Hindlimb muscle (tissue), 1 donor: ENCODE data around the gene PSORS1C1. TPM values are rescaled to one million over a fixed set of nuclear protein-coding genes. Genes with fewer than 3 reads are reported as not detected.

ENCODE experiments used
- DNase-seq: peaks from one replicate; pipeline ENCODE4 v3.0.0-alpha.2; 2013
- polyA plus RNA-seq: library from polyadenylated mRNA; unstranded; fragments of 120-200 nt; gene quantifications from one replicate; pipeline ENCODE4 v1.2.1, GENCODE V29; 2013; ENCODE audit not compliant: insufficient read length

Gene PSORS1C1
- polyA plus RNA-seq, 1 donor: 0.85 TPM

DNA sequence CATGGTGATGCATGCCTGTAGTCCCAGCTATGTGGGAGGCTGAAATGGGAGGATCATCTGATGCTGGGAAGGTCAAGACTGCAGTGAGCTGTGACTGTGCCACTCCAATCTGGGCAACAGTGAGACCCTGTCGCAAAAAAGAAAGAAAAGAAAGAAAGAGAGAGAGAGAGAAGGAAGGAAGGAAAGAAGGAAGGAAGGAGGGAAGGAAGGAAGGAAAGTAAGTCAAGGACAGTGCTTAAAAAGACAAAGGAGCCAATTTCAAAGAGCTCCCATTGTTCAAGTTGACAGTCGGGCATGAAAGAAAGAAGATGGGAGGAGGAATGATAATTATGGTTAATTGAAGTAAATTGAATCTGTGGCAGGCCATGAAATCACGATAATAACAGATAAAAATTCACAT lies 18.4 kb upstream of the PSORS1C1 start:
- DNase-seq: no peak

DNA sequence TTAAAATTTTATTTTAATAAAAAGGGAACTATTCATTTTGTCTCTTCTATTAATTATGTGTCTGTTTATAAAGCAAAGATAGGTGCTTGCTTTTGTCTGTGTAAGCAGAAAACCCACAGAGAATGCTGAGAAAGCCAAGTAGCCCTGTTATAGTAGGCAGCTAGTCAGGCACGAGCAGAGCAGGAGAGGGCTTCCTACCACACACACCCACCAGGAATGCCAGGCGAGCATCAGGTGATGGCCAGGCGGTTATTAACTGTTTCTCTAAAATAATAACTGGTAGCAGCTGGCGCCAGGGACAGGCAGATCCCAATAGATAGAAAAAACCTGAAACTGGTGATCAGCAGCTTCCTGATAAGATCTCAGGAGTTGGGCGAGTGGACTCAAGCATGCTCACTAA lies 17.9 kb upstream of the PSORS1C1 start:
- no peak for DNase-seq

DNA sequence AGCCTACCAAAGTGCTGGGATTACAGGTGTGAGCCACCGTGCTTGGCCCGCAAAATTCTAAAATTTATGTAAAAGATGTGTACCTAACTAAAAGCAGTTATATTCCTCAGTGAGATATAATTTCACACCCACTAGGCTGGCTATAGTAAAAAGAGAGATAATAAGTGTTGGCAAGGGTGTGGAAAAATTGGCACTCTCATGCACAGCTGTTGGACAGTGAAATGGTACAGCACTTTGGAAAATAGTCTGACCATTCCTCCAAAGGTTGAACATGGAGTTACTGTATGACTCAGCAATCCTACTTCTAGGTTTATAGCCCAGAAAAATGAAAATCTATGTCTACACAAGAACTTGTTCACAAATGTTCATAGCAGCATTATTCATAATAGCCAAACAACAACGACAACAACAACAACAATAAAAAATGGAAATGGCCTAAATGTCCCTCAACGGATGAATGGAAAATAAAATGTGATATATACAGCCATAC lies 16.1 kb upstream of the PSORS1C1 start:
- DNase-seq: no peak

DNA sequence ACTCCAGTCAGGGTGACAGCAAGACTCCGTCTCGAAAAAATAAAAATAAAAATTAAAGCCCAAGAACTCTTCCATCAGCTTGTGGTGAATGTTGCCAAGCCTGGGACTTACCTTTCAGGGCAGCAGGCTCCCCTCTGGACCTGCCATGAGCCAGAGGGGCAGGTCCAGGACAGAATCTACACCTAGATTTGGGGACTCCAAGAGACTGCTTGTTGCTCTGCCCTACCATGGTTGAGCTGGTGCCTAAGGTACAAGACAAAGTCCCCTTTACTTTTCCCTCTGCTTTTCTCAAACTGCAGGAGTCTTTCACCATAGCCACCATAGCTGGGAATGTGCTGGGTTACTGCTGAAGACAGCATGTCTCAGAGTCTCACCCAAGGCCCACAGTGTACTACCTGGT lies 11.5 kb upstream of the PSORS1C1 start:
- DNase-seq: no peak

DNA sequence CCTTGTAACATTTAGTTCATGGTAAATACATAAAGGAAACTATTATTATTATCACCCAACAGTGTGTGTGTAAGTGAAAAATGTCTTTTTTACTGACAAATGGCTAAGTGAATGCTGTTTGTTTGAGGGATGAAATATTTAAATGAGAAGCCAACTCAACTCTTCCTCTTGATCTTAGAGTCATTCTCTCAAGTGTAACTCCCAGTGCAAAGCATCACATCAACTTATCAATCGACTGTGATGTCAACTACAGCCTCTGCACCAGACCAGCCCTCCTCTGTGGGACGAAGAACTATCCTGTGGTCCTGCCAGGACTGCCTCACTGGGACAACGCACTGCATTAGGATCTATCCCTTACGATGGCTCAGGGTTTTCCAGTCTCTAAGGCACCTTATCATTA lies 7.5 kb upstream of the PSORS1C1 start:
- no peak for DNase-seq

DNA sequence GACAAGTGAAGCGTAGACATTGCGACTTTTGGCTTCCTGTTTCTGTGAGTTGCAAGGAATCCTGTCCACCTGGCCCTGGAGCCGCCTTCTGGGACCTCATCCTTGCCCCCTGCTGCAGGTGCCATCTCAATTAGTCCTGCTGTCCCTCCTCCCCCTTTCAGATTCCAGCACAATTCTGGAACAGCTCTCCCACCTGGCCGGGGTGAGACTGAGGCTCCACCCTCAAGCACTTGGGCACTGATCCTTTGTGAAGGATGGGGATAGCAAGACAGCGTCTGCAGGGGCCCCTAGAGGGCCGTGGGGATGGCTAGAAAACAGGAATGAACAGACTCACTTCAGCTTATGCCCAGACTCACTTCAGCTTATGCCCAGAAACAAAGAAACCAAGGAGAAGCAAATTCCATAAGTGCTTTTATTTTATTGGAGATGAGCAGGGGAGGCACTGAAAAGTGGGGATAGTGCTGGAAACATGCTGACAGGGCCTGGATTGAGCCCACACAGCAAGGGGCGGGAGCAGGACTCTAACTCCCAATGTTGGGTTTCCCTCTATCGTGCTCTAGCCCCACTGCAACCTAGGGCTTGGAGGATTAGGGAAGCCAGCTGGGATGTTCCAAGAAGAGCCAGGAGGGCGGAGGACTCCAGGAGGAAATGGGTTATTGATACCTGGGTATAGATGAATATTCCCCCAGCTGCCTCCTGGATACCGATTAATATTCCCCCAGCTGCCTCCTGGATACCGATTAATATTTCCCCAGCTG lies 3.6 kb upstream of the PSORS1C1 start:
- DNase-seq: no peak

DNA sequence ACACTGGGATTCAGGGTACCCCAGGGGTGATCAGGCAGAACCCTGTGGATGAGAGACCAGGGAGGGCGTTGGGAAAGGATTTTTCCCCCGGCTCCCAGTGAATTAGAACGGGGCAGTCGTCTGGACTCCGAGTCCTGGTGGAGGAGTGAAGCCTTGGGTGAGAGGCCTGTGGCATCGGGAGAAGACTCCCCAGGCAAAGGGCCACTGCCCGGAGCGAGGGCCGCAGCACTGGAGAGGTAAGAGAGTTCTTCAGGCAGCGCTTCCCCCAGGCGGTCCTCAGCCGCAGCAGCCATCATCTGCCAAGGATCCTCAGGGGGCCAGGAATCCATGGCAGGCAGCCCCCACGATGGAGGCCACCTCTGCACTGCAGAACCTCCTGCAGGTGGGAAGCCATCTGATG lies 2.9 kb upstream of the PSORS1C1 start:
- no peak for DNase-seq

DNA sequence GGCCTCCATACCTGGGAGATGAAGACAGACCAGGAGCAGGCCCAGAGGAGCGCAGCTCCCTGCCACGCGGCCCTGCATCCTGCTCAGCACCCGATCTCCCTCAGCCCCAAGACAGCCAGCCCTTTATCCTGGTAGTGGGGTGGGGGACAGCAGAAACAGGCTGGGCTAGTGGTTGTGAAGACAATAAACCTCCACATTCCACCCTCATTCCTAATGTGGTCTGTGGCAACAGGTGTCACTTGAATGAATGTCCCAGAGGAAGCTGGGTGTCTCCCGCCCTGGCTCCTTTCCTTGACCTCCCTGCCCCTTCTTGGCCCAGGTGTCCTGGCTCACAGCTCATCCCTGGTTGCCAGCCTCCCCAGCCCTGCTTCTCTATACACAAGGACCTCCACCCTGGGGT lies 2.1 kb upstream of the PSORS1C1 start, which contains the start of gene C6orf15:
C6orf15 (minus strand) TSS at position 98 of the 400 bp plus-strand sequence; CDS start at position 78, 20 bp downstream.
- no peak for DNase-seq

DNA sequence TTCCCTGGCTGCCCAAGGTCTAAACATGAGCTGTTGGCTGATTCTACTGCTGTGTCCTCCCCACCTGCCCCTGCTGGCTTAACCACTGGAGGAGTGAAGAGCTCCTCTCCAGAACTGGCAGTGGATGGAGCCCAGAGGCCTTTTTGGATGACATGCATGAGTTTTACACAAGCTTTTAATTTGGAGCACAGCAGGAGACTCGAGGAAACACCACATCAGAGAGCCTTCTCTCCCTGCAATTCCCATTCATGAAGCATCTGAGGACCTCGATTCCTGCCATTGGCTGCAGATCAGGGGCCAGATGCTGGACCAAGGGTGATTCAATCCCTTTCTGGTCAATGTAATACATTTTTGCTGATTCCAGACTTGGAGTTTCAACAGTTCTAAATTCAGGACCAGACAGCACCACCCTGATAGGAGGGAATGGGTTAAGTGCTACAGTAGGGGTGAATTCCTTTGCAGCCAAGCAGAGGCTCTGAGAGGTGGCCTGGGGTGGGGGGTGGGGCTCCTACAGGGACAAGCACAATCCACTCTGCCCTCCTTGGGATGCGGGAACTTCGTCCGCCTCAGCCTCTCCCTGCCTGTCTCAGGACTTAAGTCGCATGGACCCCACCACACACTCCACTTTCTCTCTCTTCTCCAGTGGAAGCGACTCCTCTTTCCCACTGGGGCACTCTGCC lies 599 bp upstream of the PSORS1C1 start:
- DNase-seq: no peak

DNA sequence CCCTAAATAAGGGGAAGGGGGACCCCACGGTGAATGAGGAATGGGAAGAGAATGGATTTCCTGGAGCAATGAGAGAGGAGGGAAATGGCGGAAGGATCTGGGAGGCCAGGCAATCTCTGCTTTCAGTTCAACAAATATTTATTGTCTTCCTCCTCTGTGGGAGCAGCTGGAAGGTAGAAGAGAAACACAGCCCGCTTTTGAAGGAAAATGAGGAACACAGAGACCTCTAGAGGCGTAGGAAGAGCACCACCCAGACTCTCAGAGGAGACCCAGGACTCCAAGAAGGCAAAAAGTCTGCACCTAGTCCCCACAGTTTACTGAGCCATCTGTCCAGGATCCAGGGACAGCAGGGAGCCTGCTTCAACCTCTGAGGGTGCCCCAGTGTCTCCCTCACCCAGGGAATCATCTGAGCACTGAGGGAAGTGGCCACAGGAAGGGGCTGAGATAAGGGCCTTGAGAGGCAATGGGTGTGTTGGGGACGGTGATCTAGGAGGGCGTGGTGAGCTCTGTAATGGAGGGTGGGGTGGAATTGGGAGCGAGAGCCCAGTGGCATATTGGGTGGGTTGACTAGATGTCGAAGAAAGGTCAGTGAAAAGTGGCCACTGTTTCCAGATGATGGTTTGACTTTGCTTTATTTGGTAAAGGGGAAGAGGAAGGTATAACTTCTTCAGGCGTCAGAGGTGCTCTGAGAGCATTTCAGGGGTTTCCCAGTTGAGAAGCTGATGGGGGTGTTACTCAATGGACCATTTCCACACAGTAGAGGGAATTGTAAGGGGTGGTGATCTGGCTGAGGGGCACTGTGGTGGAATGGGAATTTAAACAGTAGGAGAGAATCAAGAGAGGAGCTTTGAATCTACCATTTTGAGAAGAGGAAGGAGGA lies 610 bp downstream of the PSORS1C1 start:
- DNase-seq: no peak

DNA sequence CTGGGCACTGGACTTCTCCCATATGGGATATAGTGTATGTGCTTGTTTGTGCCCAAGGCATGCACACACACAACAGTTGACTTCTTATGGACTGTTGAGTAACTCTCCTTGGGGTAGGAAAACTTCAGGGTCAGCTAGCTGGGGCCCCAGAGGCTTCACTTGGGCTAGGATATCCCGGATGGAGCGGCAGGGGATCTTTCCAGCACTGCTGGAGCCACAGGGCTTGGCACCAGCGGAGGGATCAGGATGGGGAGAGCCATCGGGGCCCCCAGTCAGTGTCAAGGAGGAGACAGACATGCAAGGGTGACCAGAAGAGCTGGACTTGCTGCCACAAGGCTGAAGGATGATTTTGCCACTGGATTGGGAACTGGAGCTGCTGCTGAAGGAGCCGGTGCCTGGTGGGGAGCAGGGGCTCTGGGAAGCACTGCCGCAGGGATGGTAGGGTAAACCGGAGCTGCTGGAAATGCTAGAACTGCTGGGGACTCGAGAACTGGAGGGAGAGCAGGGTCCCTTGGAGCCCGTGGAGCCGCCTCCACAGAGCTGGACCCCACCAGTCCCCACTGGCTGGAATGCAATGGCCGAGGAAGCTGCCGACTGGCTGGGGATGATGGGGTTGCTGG lies 1.5 kb downstream of the PSORS1C1 start:
- DNase-seq: no peak

DNA sequence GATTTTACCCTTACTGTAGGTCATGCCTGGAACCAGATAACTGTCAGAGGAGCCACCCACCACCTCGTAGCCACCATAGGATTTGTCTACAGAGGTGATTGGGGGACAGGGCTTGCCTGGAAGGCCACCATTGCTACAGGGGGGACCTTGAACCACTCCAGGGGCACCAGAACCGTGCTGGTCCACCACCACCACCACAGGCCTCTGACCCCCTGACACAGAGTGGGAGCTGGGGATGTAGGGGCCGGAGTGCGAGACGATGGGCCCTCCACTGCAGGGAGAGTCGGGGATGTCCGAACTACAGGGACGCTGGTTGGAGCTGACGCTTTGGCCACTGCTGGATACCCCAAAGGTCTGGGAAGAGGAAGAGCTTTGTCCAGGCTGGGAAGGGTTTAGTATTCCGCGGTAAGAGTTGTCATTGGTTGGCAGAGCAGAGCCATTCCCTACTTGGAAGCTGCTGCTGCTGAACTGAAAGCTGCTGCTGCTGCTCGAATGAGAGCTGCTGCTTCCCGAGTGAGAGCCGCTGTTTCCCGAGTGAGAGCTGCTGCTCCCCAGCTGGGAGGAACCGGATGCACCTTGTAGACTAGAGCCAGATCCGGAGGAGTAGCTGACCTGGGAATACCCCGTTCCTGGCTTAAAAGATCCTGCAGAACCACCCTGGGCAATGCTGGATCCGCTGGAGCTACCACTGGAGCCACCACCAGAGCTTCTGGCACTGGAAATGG lies 2.2 kb downstream of the PSORS1C1 start:
- no peak for DNase-seq

DNA sequence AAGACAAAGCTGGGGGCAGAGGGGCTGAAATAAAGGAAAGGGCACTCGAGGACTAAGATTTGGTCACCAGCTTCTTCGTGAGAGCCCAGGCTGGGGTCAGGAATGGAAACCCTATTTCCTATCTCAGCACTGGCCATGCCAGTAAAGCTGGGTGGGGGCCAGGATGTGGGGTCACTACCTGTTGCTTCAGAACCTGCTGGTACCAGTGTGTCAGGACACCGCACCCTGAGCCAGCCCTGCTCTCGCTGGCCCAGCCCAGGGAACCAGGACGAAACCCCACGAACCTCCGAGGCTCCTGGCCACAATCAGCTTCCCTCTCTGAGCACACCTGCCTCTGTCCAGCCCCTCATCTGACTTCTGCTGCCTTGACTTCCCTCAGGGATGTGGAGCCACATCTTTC lies 3.6 kb downstream of the PSORS1C1 start:
- DNase-seq: no peak

DNA sequence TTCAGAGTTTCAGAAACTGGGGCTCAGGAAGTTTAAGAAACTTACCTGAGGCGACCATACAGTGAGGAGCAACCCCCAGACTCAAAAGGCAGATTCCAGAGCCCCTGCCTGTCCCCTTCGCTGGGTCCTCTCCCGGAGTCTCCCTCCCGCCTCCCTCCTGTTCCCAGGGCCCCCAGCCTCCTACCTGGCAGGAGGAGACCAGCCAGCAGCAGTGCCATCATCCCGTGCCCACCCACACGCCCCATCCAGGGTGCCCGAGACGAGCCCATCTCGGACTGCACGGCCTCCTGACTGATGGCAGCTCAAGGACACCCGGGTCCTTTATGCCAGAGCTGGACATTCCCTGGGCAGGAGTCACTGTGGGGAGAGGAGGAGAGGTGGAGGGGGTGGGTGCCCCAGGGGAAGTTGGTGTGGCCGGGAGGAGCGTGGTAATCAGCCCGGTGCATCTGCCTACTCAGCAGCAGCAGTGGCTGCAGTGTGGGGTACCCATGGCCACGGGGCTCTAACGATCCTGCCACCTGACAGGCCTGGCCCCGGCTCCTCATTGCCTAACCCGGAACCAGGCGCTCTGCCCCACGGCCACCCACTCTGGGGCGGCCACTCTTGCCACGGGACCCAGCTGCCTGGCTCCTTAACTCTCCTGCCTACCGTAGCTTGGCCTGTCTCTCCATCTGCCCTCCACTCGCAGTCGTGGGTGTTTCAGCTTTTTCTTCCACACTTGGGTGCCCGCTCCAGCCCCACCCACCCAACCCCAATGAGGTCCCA lies 5.7 kb downstream of the PSORS1C1 start, which contains the start of gene CDSN:
CDSN (minus strand) TSS at position 296 of the 765 bp plus-strand sequence; CDS start at position 269, 27 bp downstream.
- no peak for DNase-seq

DNA sequence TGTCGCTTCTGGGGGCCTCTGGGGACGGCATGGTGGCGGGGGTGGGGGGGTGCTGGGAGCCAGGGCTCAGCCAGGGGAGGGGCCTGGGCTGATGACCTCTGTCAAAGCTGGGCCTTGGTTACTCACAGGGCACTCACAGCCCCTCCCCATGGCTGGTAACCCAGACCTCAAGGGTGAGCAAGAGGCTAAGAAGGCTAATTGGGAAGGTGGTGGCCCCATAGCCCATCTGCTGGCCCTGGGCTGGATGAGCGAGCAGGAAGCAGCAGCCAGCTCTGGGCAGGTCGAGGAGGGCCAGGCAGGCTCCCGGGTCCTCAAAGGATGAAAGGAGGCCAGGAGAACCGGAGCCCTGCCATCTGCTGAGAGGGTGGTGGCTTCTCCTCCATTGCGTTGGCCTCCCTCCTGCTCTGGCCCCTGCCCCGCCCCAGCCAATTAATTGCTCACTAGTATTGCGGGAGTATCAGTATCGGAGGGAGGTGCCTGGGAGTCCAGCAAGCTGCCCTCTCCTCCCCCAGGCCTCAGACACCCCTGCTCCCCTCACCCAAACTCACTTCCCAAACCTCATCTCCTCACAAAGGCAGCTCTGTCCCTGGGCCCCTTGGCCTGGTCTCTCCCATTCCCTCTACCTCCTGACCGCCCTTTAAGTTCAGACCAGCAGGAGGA lies 6.7 kb downstream of the PSORS1C1 start:
- no peak for DNase-seq

DNA sequence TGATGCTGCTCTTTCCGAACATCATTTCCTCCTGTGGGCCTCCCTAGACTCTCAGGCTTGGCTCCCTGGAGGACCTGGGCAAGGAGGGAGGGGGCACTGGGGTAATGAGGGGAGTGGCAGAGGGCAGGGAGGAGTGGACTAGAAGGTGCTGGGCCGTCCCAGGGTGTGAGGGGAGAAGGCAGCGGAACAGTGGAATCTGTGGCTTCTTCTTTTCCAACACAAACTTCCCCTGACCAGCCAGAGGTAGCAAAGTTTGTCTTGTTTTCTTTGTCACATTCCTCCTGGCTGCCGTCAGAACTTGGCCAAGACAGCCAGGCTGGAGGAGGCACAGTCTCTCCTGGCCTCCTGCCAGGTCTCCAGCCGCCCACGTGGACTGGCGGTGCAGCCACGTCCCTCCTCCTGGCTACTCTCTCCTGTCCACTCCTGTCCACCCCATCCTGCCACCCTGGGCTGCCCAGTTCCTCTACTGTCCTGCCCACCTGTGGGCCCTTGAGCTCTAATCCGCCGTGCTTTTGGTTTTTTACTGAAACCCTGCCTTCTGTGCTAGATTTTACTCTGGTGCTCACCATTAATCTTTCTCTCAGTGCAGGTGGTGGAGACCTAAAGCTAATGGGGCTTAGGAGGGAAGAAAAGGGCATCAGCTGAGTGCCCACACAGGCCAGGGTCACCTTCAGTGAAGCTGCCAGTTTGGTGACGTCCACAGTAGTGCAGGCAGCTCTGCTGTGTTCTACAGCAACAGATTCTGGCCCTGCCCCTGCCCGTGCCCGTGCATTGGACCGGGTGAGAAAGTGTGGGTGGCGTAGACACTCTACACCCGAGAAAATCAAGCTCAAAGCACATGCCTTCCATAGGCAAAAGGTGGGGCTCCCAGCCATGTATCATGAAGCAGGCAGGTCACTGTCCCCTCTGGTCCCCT lies 8.4 kb downstream of the PSORS1C1 start:
- peak; percentile 63 for DNase-seq

DNA sequence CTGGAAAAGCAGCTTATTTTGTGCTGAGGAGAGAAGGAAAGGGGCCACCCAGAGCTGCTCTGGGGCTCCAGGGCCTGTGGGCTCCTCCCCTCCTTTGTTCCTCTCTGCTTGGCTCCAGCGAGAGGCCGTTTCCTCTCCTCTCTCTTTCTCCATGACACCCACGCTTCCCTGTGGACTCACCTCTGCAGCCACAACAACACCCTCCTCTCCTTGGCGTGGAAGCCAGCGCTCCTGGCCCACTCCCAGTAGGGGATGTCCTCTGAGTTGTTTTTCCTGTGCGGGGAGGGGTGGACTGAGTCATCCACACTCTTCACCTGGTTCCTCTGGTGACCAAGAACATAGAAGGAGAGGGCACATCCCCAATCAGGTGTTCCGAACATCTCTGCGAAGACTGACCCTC lies 10.6 kb downstream of the PSORS1C1 start:
- peak; percentile 63 for DNase-seq

DNA sequence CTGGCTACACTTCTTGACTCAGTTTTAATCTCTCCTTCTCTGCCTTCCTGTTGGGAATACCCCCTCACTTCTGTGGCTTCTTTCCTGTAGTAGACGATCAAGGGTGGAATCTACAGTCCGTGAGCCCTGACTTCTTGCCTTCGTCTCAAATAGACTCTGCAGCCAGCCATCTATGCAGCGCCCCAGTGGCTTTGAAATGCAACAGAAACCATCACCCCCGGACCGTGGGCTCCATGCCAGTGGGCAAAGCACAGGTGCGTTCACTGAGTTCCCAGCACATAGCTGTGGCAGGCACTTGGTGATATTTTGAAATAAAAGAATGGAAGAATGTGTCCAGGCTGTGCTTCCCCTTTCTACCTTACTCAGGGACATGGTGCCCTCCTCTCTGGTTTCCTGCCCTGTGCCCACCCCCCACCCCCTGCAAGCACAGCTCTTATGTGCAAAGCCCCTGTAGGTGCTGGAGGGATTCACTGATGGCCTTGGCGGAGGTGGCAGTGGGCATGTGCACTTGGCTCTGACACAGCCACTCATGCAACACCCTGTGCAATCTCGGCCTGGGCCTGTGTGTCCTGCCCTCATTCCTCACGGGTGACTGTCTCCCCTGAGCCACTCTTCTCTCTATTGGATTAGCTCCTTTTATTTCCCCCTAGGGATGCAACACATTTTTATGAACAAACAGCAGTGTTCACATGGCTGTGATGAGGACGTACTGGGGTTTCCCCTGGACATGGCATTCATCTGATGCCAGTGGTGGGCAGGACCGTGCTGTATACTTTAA lies 11.2 kb downstream of the PSORS1C1 start:
- DNase-seq: no peak
